ENCODE data around the gene PLCL1.
"Not testable (repeated sequence)": the region's sequence is repeated elsewhere in the genome, so short reads cannot be mapped to it uniquely, and the experiment has no call there.

PLCL1 gene

DNA sequence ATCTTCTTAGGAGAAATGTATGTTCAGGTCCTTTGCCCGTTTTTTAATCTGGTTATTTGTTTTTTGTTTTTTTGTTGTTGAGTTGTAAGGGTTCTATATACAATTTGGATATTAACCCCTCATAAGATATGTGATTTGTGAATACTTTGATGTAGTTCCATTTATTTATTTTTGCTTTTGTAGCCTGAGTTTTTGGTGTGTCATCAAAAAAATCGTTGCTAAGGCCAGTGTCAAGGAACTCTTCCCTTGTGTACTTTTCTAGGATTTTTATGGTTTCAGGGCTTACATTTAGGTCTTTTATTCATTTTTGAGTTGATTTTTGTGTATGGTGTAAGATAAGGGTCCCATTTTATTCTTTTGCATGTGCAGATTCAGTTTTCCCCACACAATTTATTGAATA is 372.6 kb downstream of the PLCL1 start:
- Histone ChIP-seq H3K27me3 (ENCODE audit: control insufficient read depth, insufficient read depth, low read length) (no peaks in the 10 kb centered on the region), H3K4me3 (ENCODE audit: low read length) (no peak overlapping the region), H3K27ac (ENCODE audit: low read length) (no peak overlapping the region), H3K4me1 (ENCODE audit: control insufficient read depth, low read depth, low read length) (no peaks in the 10 kb centered on the region), H3K36me3 (ENCODE audit: control insufficient read depth, low read depth, low read length) (no peaks in the 10 kb centered on the region), H3K9me3 (ENCODE audit: control insufficient read depth, low read depth, low read length) (peaks cover 10% of the 10 kb centered on the region), H3K9ac (ENCODE audit: low read length) (no peak overlapping the region)

DNA sequence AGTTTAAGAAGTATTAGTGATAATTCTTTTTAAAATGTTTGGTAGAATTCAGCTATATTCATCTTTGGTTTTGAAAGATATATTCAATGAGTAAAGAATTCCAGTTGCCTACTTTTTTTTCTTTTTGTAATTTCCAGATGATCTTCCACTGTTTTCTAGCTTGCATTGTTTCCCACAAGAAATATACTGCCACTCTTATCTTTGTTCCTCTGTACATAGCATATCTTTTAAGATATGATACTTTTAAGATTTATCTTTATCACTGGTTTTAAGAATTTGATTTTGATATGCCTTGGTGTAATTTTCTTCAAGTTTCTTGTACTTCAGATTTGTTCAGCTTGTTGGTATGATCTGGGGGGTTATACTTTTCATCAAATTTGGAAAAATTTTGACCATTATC is 374.4 kb downstream of the PLCL1 start:
- no peak overlapping the region for H3K4me3 ChIP-seq (ENCODE audit: low read length)
- H3K9ac ChIP-seq (ENCODE audit: low read length), result no peak overlapping the region
- H3K27me3 ChIP-seq (ENCODE audit: control insufficient read depth, insufficient read depth, low read length), result no peaks in the 10 kb centered on the region
- H3K4me1 ChIP-seq (ENCODE audit: control insufficient read depth, low read depth, low read length), result no peaks in the 10 kb centered on the region
- peaks cover 10% of the 10 kb centered on the region for H3K9me3 ChIP-seq (ENCODE audit: control insufficient read depth, low read depth, low read length)
- H3K27ac ChIP-seq (ENCODE audit: low read length), result no peak overlapping the region
- no peaks in the 10 kb centered on the region for H3K36me3 ChIP-seq (ENCODE audit: control insufficient read depth, low read depth, low read length)

DNA sequence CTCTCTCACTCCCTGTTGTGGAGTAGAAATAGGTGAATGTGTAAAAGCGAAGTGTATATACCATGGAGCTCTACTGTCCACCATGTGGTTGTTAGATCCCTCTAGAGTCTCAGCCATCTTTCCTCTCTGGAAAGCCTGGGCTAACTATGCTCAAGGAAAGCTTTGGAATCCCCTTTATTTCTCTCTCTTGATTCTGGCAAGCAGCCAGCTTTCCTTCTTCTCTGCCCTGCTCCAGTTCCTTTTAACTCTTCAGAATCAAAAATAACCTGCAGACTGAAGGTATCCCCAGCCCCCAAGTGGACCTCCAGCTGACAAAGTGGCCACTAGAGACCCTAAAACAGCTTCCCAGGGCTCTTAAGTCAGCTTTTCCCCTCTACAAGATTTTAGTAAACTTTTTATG is 381.9 kb downstream of the PLCL1 start:
- Histone ChIP-seq H3K27ac (ENCODE audit: low read length) (no peak overlapping the region), H3K9ac (ENCODE audit: low read length) (no peak overlapping the region), H3K4me1 (ENCODE audit: control insufficient read depth, low read depth, low read length) (no peaks in the 10 kb centered on the region), H3K36me3 (ENCODE audit: control insufficient read depth, low read depth, low read length) (no peaks in the 10 kb centered on the region), H3K4me3 (ENCODE audit: low read length) (no peak overlapping the region), H3K9me3 (ENCODE audit: control insufficient read depth, low read depth, low read length) (no peaks in the 10 kb centered on the region), H3K27me3 (ENCODE audit: control insufficient read depth, insufficient read depth, low read length) (no peaks in the 10 kb centered on the region)

DNA sequence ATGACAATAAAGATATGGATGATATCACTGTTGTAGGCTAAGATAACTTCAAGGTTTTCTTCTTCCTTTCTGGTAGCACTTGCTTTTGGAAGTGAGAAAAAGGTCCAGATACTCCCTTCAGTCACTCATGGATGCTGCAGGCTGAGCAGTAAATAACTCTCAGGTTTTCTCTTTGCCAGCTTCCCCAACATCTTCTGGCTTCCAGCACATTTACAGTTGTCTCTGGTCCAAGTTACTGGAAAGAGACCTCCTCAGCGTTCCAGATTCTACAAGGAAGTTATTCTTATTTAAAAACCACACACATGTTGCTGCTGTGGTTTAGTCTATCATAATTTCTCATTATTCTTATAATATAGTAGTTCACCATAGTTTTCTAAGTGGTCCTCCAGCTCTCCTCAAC is 383.4 kb downstream of the PLCL1 start:
- H3K9ac ChIP-seq (ENCODE audit: low read length), result no peak overlapping the region
- H3K4me1 ChIP-seq (ENCODE audit: control insufficient read depth, low read depth, low read length), result no peaks in the 10 kb centered on the region
- H3K27ac ChIP-seq (ENCODE audit: low read length), result no peak overlapping the region
- H3K36me3 ChIP-seq (ENCODE audit: control insufficient read depth, low read depth, low read length), result no peaks in the 10 kb centered on the region
- H3K27me3 ChIP-seq (ENCODE audit: control insufficient read depth, insufficient read depth, low read length), result no peaks in the 10 kb centered on the region
- no peak overlapping the region for H3K4me3 ChIP-seq (ENCODE audit: low read length)
- H3K9me3 ChIP-seq (ENCODE audit: control insufficient read depth, low read depth, low read length), result no peaks in the 10 kb centered on the region

DNA sequence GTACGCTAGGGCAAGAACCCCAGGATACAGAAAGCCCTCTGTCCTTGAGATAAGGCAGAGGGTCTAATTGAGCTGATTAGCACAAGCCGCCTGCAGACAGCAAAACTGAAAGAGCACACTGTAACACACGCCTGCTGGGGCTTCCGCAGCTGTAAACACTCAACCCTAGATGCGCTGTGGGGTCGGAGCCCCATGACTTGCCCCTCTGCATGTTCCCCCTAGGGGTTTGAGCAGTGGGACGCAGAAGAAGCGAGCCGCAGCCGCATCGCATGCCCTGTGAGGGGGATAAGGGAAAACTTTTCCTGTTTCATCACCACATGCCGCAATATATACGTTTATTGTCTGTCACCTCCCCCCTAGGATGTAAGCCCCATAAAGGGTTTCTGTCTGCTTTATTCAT is 384.6 kb downstream of the PLCL1 start:
- Histone ChIP-seq H3K9ac (ENCODE audit: low read length) (no peak overlapping the region), H3K4me3 (ENCODE audit: low read length) (no peak overlapping the region)

DNA sequence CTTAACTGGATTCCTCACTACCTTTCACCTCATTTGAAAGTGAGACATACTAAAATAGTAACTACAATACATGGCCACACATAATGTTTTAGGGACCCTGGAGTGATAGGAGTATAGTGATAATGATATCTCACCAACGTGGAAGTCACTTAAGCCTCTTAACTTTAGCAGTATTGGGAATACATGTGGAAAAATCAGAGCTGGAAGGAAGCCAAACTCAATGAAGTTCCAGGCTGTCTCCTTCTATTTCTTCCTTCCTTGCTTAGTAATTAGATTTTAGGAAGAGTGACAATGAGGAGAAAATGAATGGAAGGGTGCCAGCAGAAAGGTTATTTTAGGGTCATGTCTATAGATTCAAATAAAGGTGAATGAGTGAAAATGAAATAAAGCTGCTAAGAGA is 387.3 kb downstream of the PLCL1 start:
- Histone ChIP-seq H3K4me3 (ENCODE audit: low read length) (no peak overlapping the region), H3K27ac (ENCODE audit: low read length) (no peak overlapping the region)

More for the DNA sequence above, 384.6 kb downstream of the PLCL1 start:
- no peaks in the 10 kb centered on the region for H3K36me3 ChIP-seq (ENCODE audit: control insufficient read depth, low read depth, low read length)
- H3K9me3 ChIP-seq (ENCODE audit: control insufficient read depth, low read depth, low read length), result no peaks in the 10 kb centered on the region
- no peak overlapping the region for H3K27ac ChIP-seq (ENCODE audit: low read length)
- no peaks in the 10 kb centered on the region for H3K4me1 ChIP-seq (ENCODE audit: control insufficient read depth, low read depth, low read length)
- no peaks in the 10 kb centered on the region for H3K27me3 ChIP-seq (ENCODE audit: control insufficient read depth, insufficient read depth, low read length)

DNA sequence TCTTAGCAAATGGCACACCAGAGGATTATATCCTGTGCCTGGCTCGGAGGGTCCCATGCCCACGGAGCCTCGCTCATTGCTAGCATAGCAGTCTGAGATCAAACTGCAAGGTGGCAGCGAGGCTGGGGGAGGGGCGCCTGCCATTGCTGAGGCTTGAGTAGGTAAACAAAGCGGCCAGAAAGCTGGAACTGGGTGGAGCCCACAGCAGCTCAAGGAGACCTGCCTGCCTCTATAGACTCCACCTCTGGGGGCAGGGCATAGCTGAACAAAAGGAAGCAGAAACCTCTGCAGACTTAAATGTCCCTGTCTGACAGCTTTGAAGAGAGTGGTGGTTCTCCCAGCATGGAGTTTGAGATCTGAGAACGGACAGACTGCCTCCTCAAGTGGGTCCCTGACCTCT is 392.2 kb downstream of the PLCL1 start:
- not testable (repeated sequence) for H3K9ac ChIP-seq (ENCODE audit: low read length); H3K9me3 ChIP-seq (ENCODE audit: control insufficient read depth, low read depth, low read length); H3K27me3 ChIP-seq (ENCODE audit: control insufficient read depth, insufficient read depth, low read length); H3K4me3 ChIP-seq (ENCODE audit: low read length); H3K36me3 ChIP-seq (ENCODE audit: control insufficient read depth, low read depth, low read length); H3K27ac ChIP-seq (ENCODE audit: low read length); H3K4me1 ChIP-seq (ENCODE audit: control insufficient read depth, low read depth, low read length)

More for the DNA sequence above, 387.3 kb downstream of the PLCL1 start:
- Histone ChIP-seq H3K9me3 (ENCODE audit: control insufficient read depth, low read depth, low read length) (no peaks in the 10 kb centered on the region), H3K36me3 (ENCODE audit: control insufficient read depth, low read depth, low read length) (no peaks in the 10 kb centered on the region), H3K4me1 (ENCODE audit: control insufficient read depth, low read depth, low read length) (no peaks in the 10 kb centered on the region), H3K27me3 (ENCODE audit: control insufficient read depth, insufficient read depth, low read length) (no peaks in the 10 kb centered on the region), H3K9ac (ENCODE audit: low read length) (no peak overlapping the region)

Data from iPS-18a (cell line).